Measurements from ENCODE around the gene ARG2.

DNA sequence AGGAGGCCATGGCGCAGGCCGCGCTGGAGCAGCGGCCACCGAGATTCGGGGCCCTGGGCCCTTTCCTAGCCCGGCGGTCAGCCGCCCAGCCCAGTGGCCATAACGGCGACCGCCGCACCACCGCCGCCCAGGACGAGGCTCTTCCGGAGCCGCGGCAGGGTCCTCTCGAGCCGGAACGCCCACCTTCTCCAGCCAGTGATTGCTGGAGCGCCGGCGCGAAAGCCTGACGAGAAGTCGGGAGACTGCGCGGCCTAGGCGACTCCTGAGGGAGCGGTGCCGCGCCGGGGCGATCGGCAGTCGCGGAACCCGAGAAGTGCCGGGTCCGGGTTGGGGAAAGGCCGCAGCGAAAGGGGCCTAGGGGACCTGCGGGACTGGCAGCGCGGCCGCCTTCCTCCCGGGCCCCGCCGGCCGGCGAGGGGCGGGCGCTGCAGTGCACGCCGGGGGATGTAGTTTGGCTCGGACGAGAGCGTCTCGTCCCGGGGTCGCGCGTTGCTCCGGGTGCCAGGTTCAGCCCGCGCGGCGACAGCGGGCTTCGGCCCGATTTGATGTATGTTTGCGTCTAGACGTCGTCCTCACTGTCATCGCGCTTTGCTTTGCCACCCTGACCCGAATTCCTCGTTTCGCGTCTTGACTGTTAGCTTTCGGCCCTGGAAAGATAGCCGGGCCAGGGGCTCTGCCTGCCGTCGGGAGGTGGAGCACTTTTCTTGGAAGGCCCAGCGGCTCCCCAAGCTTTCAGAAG, 54.9 kb downstream of the ARG2 start, which contains the start of gene VTI1B:
- TF ChIP-seq, protein P1, sequence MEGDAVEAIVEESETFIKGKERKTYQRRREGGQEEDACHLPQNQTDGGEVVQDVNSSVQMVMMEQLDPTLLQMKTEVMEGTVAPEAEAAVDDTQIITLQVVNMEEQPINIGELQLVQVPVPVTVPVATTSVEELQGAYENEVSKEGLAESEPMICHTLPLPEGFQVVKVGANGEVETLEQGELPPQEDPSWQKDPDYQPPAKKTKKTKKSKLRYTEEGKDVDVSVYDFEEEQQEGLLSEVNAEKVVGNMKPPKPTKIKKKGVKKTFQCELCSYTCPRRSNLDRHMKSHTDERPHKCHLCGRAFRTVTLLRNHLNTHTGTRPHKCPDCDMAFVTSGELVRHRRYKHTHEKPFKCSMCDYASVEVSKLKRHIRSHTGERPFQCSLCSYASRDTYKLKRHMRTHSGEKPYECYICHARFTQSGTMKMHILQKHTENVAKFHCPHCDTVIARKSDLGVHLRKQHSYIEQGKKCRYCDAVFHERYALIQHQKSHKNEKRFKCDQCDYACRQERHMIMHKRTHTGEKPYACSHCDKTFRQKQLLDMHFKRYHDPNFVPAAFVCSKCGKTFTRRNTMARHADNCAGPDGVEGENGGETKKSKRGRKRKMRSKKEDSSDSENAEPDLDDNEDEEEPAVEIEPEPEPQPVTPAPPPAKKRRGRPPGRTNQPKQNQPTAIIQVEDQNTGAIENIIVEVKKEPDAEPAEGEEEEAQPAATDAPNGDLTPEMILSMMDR (IDR thresholded peaks at IDR 0.05), result no peak
- no peak for TF ChIP-seq POLR2A (IDR thresholded peaks at IDR 0.05)
